Measurements from ENCODE around the gene C2orf42.

- no peak for TF ChIP-seq CTCF (IDR thresholded peaks at IDR 0.05)
- TF ChIP-seq POLR2A (IDR thresholded peaks at IDR 0.05) = peak; percentile 91 to 92
Observed at GRCh38 chr2:70141902-70142589, 48.8 kb downstream of the C2orf42 start.
